Measurements from ENCODE around the gene BABAM2.

BABAM2 gene

GRCh38 chr2:27906074-27906473 lies 15.5 kb downstream of the BABAM2 start:
- H3K27ac ChIP-seq = no peak overlapping the region
- no peak for DNase-seq (ENCODE audit: low read depth, low spot score)

- no peak for DNase-seq (ENCODE audit: low read depth, low spot score)
- H3K27ac ChIP-seq = no peak overlapping the region
Measured at GRCh38 chr2:27907547-27907946, 17.0 kb downstream of the BABAM2 start.

- no peak for DNase-seq (ENCODE audit: low read depth, low spot score)
- H3K27ac ChIP-seq = no peak overlapping the region
Measured at GRCh38 chr2:27909901-27910300, 19.4 kb downstream of the BABAM2 start.

GRCh38 chr2:27911458-27912210 lies 21.1 kb downstream of the BABAM2 start:
- H3K27ac ChIP-seq = no peak overlapping the region
- DNase-seq (ENCODE audit: low read depth, low spot score) = no peak

- DNase-seq (ENCODE audit: low read depth, low spot score) = no peak
- H3K27ac ChIP-seq = no peak overlapping the region
Measured at GRCh38 chr2:27912512-27912911, 22.0 kb downstream of the BABAM2 start.

- H3K27ac ChIP-seq = peak overlapping the region; percentile 51
- no peak for DNase-seq (ENCODE audit: low read depth, low spot score)
Measured at GRCh38 chr2:27914041-27914804, 23.7 kb downstream of the BABAM2 start.

GRCh38 chr2:27914805-27915175 lies 24.3 kb downstream of the BABAM2 start:
- DNase-seq (ENCODE audit: low read depth, low spot score) = no peak
- peak overlapping the region; percentile 51 for H3K27ac ChIP-seq

- peak overlapping the region; percentile 51 for H3K27ac ChIP-seq
- DNase-seq (ENCODE audit: low read depth, low spot score) = no peak
Measured at GRCh38 chr2:27915191-27915590, 24.7 kb downstream of the BABAM2 start.

GRCh38 chr2:27915874-27916273 lies 25.3 kb downstream of the BABAM2 start:
- no peak for DNase-seq (ENCODE audit: low read depth, low spot score)
- H3K27ac ChIP-seq = peak overlapping the region; percentile 51

GRCh38 chr2:27916293-27916995 lies 25.9 kb downstream of the BABAM2 start:
- H3K27ac ChIP-seq = peak overlapping the region; percentile 51
- no peak for DNase-seq (ENCODE audit: low read depth, low spot score)

GRCh38 chr2:27920148-27920885 lies 29.8 kb downstream of the BABAM2 start:
- no peak for DNase-seq (ENCODE audit: low read depth, low spot score)
- H3K27ac ChIP-seq = peak overlapping the region; percentile 36

- H3K27ac ChIP-seq = no peak overlapping the region
- no peak for DNase-seq (ENCODE audit: low read depth, low spot score)
Measured at GRCh38 chr2:27921424-27921823, 30.9 kb downstream of the BABAM2 start.

- no peak for DNase-seq (ENCODE audit: low read depth, low spot score)
- H3K27ac ChIP-seq = no peak overlapping the region
Measured at GRCh38 chr2:27921880-27922547, 31.5 kb downstream of the BABAM2 start.

GRCh38 chr2:27922842-27923241 lies 32.3 kb downstream of the BABAM2 start:
- no peak for DNase-seq (ENCODE audit: low read depth, low spot score)
- no peak overlapping the region for H3K27ac ChIP-seq

- no peak overlapping the region for H3K27ac ChIP-seq
- DNase-seq (ENCODE audit: low read depth, low spot score) = no peak
Measured at GRCh38 chr2:27925766-27926472, 35.4 kb downstream of the BABAM2 start.

GRCh38 chr2:27929916-27930486 lies 39.5 kb downstream of the BABAM2 start:
- DNase-seq (ENCODE audit: low read depth, low spot score) = no peak
- no peak overlapping the region for H3K27ac ChIP-seq

GRCh38 chr2:27931361-27931950 lies 40.9 kb downstream of the BABAM2 start:
- no peak for DNase-seq (ENCODE audit: low read depth, low spot score)
- peak overlapping the region; percentile 77 for H3K27ac ChIP-seq

- peak; percentile 36 for DNase-seq (ENCODE audit: low read depth, low spot score)
- peak overlapping the region; percentile 77 for H3K27ac ChIP-seq
Measured at GRCh38 chr2:27932396-27932795, 41.9 kb downstream of the BABAM2 start.

- no peak for DNase-seq (ENCODE audit: low read depth, low spot score)
- H3K27ac ChIP-seq = no peak overlapping the region
Measured at GRCh38 chr2:27935026-27935425, 44.5 kb downstream of the BABAM2 start.
